Measurements from ENCODE around the gene NUCKS1. TPM values are rescaled to one million over a fixed set of nuclear protein-coding genes. Genes with fewer than 3 reads are reported as not detected.

Gene NUCKS1
- total RNA-seq, 1 experiment from 2014 or later = 210 TPM

DNA sequence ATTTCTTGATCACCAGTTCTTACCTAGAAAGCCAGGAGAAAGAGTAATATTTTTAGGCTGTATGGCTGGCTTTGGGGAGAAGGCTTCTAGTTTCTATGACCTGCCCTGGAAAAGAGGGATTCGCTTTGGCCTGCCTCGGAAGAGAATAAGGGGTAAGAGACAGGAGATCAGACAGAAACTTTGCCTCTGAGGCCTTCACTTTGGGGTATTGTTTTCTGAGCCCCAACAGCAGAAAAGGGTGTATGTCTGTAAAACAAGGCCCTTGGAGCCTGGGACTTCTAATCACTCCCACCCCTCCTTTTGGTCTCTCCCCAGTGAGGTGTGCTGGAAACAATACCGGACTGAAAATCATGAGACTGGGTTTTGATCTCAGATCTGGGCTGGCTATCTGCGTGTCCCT is 74.7 kb downstream of the NUCKS1 start:
- Histone ChIP-seq H3K4me1 (ENCODE audit: control insufficient read depth, insufficient read depth, low read length) (peaks cover 33% of the 10 kb centered on the region), H3K27me3 (ENCODE audit: control insufficient read depth, insufficient read depth, low read length) (no peaks in the 10 kb centered on the region), H3K36me3 (ENCODE audit: control insufficient read depth, insufficient read depth, low read length) (no peaks in the 10 kb centered on the region), H3K4me3 (ENCODE audit: low read depth in 2 of 2, low read length in 2 of 2) (no peak overlapping the region), H3K9me3 (ENCODE audit: control insufficient read depth, insufficient read depth, low read depth, low read length) (no peaks in the 10 kb centered on the region), H3K27ac (ENCODE audit: low read length) (no peak overlapping the region)
- POLR2A ChIA-PET = no interaction called here
- ATAC-seq (no peak), DNase-seq (ENCODE audit: low read depth, low spot score) (no peak)
- intact Hi-C loops (cut with micrococcal nuclease; ENCODE audit: unreplicated experiment) (no loop called here), in situ Hi-C loops (cut with HindIII; ENCODE audit: low pct_unique_long_range_greater_than_20kb, low sequenced_read_pairs) (no loop called here)
- no TSS peak for BruUV-seq (replicated peaks)
- CTCF ChIA-PET = interaction anchor here (0.6 kb wide), 1 partner anchor 37 kb away, joined by 3 read pairs; no protein-coding TSS in a partner anchor
- TF ChIP-seq TCF7L2 (IDR thresholded peaks at IDR 0.05; ENCODE audit: low read depth, low read length) = no peak
- TF ChIP-seq, protein P1, sequence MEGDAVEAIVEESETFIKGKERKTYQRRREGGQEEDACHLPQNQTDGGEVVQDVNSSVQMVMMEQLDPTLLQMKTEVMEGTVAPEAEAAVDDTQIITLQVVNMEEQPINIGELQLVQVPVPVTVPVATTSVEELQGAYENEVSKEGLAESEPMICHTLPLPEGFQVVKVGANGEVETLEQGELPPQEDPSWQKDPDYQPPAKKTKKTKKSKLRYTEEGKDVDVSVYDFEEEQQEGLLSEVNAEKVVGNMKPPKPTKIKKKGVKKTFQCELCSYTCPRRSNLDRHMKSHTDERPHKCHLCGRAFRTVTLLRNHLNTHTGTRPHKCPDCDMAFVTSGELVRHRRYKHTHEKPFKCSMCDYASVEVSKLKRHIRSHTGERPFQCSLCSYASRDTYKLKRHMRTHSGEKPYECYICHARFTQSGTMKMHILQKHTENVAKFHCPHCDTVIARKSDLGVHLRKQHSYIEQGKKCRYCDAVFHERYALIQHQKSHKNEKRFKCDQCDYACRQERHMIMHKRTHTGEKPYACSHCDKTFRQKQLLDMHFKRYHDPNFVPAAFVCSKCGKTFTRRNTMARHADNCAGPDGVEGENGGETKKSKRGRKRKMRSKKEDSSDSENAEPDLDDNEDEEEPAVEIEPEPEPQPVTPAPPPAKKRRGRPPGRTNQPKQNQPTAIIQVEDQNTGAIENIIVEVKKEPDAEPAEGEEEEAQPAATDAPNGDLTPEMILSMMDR (IDR thresholded peaks at IDR 0.05) = no peak
- no peak for TF ChIP-seq SIN3A (IDR thresholded peaks at IDR 0.05; ENCODE audit: borderline replicate concordance, insufficient read depth, low read depth, low read length)
- TF ChIP-seq, protein P2, sequence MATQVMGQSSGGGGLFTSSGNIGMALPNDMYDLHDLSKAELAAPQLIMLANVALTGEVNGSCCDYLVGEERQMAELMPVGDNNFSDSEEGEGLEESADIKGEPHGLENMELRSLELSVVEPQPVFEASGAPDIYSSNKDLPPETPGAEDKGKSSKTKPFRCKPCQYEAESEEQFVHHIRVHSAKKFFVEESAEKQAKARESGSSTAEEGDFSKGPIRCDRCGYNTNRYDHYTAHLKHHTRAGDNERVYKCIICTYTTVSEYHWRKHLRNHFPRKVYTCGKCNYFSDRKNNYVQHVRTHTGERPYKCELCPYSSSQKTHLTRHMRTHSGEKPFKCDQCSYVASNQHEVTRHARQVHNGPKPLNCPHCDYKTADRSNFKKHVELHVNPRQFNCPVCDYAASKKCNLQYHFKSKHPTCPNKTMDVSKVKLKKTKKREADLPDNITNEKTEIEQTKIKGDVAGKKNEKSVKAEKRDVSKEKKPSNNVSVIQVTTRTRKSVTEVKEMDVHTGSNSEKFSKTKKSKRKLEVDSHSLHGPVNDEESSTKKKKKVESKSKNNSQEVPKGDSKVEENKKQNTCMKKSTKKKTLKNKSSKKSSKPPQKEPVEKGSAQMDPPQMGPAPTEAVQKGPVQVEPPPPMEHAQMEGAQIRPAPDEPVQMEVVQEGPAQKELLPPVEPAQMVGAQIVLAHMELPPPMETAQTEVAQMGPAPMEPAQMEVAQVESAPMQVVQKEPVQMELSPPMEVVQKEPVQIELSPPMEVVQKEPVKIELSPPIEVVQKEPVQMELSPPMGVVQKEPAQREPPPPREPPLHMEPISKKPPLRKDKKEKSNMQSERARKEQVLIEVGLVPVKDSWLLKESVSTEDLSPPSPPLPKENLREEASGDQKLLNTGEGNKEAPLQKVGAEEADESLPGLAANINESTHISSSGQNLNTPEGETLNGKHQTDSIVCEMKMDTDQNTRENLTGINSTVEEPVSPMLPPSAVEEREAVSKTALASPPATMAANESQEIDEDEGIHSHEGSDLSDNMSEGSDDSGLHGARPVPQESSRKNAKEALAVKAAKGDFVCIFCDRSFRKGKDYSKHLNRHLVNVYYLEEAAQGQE (IDR thresholded peaks at IDR 0.05; ENCODE audit: insufficient read depth in 1 of 2, low read depth in 2 of 2, low read length in 1 of 2) = no peak
- no peak for TF ChIP-seq POLR2AphosphoS5 (IDR thresholded peaks at IDR 0.05; ENCODE audit: low read depth, low read length)

DNA sequence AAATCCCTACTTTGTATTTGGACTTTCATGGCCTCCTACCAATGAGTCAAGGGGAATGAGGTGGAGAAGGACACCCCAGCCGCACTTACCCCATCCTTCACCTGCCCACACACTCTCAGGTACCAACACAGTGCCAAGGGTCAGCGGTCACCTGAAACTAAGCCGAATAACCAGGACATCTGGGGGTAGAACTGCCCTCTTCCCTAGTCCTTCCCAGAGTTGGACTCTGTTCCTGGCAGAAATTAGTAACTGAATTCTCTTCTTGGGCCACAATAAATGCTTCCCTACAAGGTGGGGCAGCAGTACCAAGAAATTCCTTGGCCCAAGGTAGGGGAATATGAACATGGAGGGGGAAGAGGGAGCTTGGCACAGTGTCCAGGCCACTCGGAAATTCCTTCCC is 77.0 kb downstream of the NUCKS1 start:
- ATAC-seq (no peak), DNase-seq (ENCODE audit: low read depth, low spot score) (no peak)
- CTCF ChIA-PET = interaction anchor here (0.6 to 1.1 kb wide), 6 partner anchors 14 to 305 kb away, joined by 3 to 6 read pairs (median 3); partner anchors contain the start of gene RAB29
- H3K9me3 ChIP-seq (ENCODE audit: control insufficient read depth, insufficient read depth, low read depth, low read length) = no peaks in the 10 kb centered on the region
- TF ChIP-seq, protein P1 (IDR thresholded peaks at IDR 0.05) = no peak
- TF ChIP-seq SIN3A (IDR thresholded peaks at IDR 0.05; ENCODE audit: borderline replicate concordance, insufficient read depth, low read depth, low read length) (no peak), POLR2AphosphoS5 (IDR thresholded peaks at IDR 0.05; ENCODE audit: low read depth, low read length) (no peak), TCF7L2 (IDR thresholded peaks at IDR 0.05; ENCODE audit: low read depth, low read length) (no peak)
- TF ChIP-seq, protein P2 (IDR thresholded peaks at IDR 0.05; ENCODE audit: insufficient read depth in 1 of 2, low read depth in 2 of 2, low read length in 1 of 2) = no peak
- peaks cover 34% of the 10 kb centered on the region for H3K4me1 ChIP-seq (ENCODE audit: control insufficient read depth, insufficient read depth, low read length)
- BruUV-seq (replicated peaks) = no TSS peak
- H3K36me3 ChIP-seq (ENCODE audit: control insufficient read depth, insufficient read depth, low read length) = no peaks in the 10 kb centered on the region
- H3K4me3 ChIP-seq (ENCODE audit: low read depth in 2 of 2, low read length in 2 of 2) = no peak overlapping the region
- H3K27me3 ChIP-seq (ENCODE audit: control insufficient read depth, insufficient read depth, low read length) = no peaks in the 10 kb centered on the region
- intact Hi-C loops (cut with micrococcal nuclease; ENCODE audit: unreplicated experiment) = loop anchor here (5.0 kb wide), 1 partner anchor 39 kb away; no protein-coding TSS in a partner anchor
- H3K27ac ChIP-seq (ENCODE audit: low read length) = peak overlapping the region; percentile 44
- POLR2A ChIA-PET = interaction anchor here (0.6 kb wide), 1 partner anchor 25 kb away, joined by 3 read pairs; no protein-coding TSS in a partner anchor
- in situ Hi-C loops (cut with HindIII; ENCODE audit: low pct_unique_long_range_greater_than_20kb, low sequenced_read_pairs) = no loop called here
